Fibroblast of skin of right quadriceps (primary cell): Measurements from ENCODE around the gene SELENOO.

Experiments
- DNase-seq: peaks from one replicate; pipeline ENCODE4 v3.0.0-alpha.2; 2013

SELENOO gene

DNA sequence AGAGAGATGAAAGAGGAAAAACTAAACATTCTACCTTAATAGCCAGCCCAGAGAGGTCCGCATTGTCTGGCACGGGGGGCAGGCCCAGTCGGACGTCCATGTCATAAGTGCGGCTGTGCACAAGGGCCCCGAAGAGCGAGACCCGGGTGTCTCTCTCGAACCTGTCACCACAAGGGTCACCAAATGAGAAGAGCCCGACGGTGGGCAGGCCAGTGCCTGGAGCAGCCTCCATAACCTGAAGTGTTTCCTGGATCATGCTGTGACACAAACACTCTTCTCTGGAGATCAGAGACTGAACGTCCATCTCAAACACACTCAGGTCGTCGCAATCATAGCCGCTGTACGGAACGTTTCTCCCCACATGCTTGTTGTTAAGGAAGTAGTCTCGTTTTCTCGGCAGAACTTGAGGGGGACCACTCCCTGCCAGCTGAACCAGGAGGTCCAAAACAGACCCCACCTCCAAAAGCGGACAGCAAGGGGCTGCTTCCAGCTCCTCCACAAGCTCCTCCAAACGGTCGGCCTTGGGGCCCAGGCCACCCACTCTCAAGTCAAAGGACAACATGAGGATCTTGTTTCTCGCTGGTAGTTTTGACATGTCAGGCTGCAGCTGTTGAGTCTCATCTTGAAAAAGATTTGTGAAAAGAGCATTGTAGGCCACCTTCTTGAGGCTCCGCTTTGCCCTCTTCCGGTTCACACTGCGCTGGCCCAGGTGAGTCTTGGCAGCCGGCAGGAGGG, 43.0 kb downstream of the SELENOO start:
- DNase-seq: no peak

DNA sequence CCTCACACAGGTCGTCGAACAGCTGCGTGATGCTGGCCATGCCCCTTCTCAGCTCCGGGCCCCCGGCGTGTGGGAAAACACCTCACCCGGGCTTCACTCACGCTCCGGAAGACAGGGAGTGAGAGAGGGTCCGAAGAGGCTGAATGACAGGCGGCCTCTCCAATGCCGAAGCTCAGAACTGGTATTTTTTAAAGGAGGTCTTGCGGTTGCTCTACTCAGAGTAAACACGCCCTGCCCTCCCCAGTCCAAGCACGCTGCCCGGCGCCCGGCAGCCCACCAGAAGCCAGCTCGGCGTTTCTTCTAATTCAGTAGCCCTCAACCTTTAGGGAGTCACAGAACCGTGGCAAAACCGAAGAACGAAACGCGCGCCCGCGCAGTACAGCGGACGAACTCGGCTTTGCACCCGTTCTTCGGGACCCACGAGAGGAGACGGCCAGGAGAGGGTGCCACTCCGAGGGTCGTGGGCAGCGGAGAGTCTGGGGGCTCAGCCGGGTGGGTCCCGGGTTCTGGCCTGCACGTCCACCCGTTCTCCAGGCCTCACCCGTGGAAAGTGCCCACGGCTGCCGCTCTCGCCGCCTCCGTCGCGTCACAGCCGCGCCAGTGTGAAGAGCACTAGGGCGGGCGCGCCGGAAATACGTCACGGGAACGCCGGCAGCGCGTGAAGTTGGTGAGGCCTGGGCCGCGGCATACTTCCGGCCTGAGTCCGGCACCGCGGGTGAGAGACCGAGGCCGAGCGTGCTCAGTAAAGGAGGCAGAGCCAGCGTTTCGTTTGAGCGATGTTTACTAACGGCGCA, 43.8 kb downstream of the SELENOO start, which contains the start of gene TUBGCP6:
Gene TUBGCP6 (minus strand): TSS at position 604 of the 794 bp plus-strand sequence. CDS start 564 bp downstream, at position 40.
- peak; percentile 90 for DNase-seq

DNA sequence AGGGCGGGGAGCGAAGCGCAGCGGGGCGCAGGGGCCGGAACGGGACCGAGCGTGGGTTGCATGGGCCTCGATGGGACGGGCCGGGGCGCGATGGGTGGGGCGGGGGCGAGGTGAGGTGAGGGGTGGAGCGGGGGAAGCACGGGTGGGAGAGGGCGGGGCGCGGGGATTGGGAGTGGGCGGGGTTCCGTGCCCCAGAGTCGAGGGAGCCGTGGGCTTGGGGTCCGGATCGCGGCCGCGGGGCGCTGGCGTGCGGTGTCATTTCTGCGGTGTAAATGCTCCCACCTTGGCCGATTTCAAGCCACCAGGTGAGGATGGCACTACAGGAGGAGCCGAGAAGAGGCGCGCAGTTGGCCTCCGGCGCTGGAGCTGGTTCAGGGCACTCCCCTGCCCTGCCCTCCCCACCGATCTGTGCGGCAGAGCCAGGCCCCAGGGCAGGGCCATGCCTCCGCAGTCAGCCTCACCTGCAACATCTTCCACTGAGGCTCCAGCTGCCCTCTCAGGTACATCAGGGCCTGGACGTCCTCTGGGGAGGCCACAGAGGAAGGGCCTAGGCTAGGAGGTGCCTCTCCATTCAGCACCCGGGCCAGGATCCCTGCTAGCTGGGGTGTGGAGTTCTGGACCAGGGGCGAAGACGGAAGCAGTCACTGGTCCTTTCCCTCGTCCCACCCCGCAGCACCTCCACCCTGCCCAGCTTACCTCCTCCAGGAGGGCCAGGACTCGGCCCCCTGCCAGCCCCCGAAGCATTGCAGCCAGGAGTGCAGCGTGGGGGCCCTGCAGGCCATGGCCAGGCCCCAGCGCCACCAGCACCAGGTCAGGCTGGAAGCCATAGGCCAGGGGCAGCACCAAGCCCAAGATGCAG, 44.6 kb downstream of the SELENOO start:
- no peak for DNase-seq

DNA sequence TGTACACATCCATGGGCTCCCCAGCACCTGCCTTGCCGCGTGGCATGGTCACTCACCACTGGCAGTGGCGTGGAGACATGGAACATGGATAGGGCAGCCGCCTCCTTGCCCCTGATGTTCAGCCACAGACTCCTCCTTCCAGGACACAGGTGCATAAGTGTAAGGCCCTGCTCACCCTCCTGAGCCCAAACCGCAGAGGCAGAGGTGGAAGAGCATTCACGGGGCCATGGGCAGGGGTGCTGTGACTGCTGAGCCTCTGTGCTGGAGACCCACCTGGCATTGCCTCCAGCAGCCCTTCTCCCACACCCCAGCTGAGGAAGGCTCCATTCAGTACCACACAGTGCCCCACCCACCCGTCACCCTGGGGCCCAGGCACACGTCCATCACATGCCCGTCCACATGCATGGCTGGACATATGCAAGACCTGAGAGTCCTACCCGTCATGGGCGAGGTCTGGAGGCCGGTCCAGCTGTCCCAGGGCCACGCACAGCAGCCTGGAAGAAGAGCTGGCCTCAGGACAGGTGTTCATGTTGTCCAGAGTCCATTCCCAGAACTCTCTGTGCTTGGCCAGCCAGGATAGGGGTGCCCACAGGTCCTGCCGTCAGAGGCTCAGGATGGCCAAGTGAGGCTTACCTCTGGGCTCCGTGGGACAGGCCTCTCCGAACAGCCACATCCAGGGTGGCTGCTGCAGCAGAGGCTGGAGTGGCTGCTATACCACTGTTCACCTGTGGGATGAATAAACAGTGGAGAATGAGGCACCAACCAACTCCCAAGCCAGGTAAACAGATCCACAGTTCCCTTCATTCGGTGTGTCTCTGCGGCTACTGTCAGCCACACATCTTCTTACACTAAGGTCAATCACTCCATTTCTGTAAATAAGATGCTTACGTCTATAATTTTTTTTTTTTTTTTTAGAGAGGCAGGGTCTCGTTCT, 45.7 kb downstream of the SELENOO start:
- DNase-seq: no peak

- peak; percentile 57 for DNase-seq
Measured at GRCh38 chr22:50247748-50248147, 46.9 kb downstream of the SELENOO start.

DNA sequence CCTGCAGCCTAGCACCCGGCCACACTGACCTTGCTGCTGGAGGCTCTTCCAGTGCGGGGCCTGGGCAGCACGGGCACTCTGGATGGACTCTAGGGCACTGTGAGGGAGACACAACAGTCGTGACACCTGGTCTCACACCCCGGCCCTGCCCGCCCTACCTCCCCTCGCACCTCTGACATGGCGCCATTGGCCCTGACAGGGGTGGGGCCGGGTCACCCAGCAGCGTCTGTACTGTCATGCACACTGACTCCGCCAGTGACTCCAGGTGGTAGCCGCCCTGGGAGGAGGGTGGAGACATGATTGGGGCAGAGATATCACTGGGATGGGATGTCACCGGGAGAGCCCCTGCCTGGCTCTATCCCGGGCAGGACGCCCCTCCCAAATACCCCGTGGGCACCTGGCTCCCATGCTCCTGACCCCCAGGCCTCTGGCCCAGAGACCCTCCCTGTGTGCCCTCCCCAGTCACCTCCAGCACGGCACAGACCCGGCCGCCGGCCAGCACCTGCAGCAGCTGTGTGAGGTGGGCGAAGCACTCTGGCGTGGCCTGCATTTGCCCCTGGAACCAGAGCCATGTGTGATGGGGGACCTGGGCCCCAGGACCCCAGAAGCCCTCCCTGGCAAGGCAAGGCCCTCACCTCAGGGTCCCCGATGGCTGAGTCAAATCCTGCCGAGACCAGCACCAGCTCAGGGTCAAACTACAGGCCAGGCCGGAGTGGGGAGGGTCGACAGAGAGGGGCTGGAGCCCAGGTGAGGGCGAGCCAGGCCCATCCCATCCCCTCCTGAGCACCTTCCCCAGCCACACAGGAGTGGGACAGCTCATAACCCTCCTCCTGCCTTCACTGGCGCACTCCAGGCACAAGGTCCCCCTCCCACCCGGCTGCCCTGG, 47.6 kb downstream of the SELENOO start:
- no peak for DNase-seq

GRCh38 chr22:50249341-50250248, 48.8 kb downstream of the SELENOO start:
- no peak for DNase-seq

- DNase-seq: no peak
Measured at GRCh38 chr22:50250249-50250554, 49.4 kb downstream of the SELENOO start.

GRCh38 chr22:50250555-50251476, 50.0 kb downstream of the SELENOO start, which contains the start of gene HDAC10:
Gene HDAC10, minus strand, starts transcription at chr22:50251265. Its CDS starts 233 bp downstream, at chr22:50251032.
- peak; percentile 80 for DNase-seq

- DNase-seq: no peak
Measured at GRCh38 chr22:50251477-50252081, 50.8 kb downstream of the SELENOO start.

- DNase-seq: peak; percentile 60
Measured at GRCh38 chr22:50252082-50253045, 51.6 kb downstream of the SELENOO start.

- DNase-seq: no peak
Measured at GRCh38 chr22:50253046-50253915, 52.5 kb downstream of the SELENOO start.

GRCh38 chr22:50253941-50254340, 53.1 kb downstream of the SELENOO start:
- no peak for DNase-seq

DNA sequence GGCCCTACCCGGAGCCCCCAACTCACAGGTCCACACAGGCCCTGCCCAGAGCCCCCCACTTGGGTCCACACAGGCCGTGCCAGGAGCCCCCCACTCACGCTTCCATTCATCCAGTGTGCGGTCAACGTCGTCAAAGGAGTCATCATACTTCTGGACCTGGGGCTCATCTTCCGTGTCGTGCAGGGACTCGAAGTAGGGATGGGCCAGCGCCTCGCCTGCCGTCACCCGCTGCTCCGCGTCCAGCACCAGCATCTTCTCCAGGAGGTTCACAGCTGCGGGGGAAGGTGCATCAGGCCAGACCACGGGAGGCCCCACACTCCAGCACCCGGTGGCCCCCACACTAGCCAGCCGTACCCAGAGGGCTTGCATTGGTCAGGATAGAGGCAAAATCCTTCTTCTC, 54.3 kb downstream of the SELENOO start:
- no peak for DNase-seq

GRCh38 chr22:50255607-50256006, 54.8 kb downstream of the SELENOO start:
- DNase-seq: no peak

- DNase-seq: no peak
Measured at GRCh38 chr22:50256258-50256862, 55.5 kb downstream of the SELENOO start.
